Body of pancreas (tissue), 4 donors: ENCODE measurements around the gene KLHL1.

Experiments used
- CTCF ChIP-seq, 7 experiments: fragments of 450-650 bp in 4 of 7; fragments of 200-600 bp in 3 of 7; sonication (generic) in 3 of 7; IDR thresholded peaks; one replicate each; pipeline ENCODE4 v1.5.1; 2016 to 2019; ENCODE audit warnings: antibody characterized with exemption in 7 of 7
- POLR2A ChIP-seq, 3 donors: fragments of 450-650 bp; IDR thresholded peaks; one replicate each; pipeline ENCODE4 v1.6.1; 2016; ENCODE audit warnings: antibody characterized with exemption in 3 of 3, mild to moderate bottlenecking in 2 of 3

DNA sequence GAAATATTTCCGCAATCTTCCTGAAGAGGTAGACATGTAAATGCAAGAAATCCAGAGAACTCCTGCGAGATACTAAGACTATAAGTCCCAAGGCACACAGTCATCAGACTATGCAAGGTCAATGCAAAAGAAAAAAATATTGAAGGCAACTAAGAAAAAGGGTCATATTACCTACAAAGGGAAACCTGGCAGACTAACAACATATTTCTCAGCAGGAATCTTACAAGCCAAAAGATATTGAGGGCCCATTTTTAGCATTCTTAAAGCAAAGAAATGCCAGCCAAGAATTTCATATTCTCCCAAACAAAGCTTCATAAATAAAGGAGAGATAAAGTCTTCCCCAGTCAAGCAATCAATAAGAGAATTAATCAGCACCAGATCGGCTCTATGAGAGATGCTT is 299.1 kb downstream of the KLHL1 start:
- TF ChIP-seq POLR2A (IDR thresholded peaks at IDR 0.05) (no peak), CTCF (IDR thresholded peaks at IDR 0.05) (no peak)
